HL-60 (cell line): Measurements from ENCODE around the gene CREB3.

Source experiments
- DNase-seq, 2 experiments: peaks; one replicate each; pipeline ENCODE4 v3.0.0-alpha.2; 2010 to 2020; ENCODE audit warnings: low read depth in 1 of 2, low spot score in 1 of 2
- H3K27ac ChIP-seq: fragments of 250-450 bp; sonication (Bioruptor Pico); replicated peaks from 2 replicates; pipeline ENCODE4 v1.5.1; 2020; ENCODE audit warnings: mild to moderate bottlenecking, moderate library complexity
- H3K27me3 ChIP-seq: fragments of 250-450 bp; sonication (Bioruptor Pico); 2 replicates; pipeline ENCODE4 v1.5.1; 2021; ENCODE audit warnings: mild to moderate bottlenecking, moderate library complexity; ENCODE audit not compliant: insufficient read depth, poor library complexity, severe bottlenecking
- H3K4me3 ChIP-seq: replicated peaks from 2 replicates; pipeline ENCODE4 v1.5.1; 2011; ENCODE audit warnings: mild to moderate bottlenecking, control low read depth, low read length; ENCODE audit not compliant: insufficient read depth
- GABPA ChIP-seq: IDR thresholded peaks from 2 replicates; pipeline ENCODE4 v1.6.1; 2012; ENCODE audit warnings: low read depth
- POLR2AphosphoS5 ChIP-seq: IDR thresholded peaks from 2 replicates; pipeline ENCODE4 v1.6.1; 2012; ENCODE audit warnings: low read depth
- SPI1 ChIP-seq: IDR thresholded peaks from 2 replicates; pipeline ENCODE4 v1.6.1; 2012; ENCODE audit warnings: low read depth, mild to moderate bottlenecking, borderline replicate concordance
- TF ChIP-seq, protein P1 (sequence below): IDR thresholded peaks from 2 replicates; pipeline ENCODE4 v1.6.1; 2012; ENCODE audit warnings: low read depth; ENCODE audit not compliant: insufficient replicate concordance
- TF ChIP-seq, protein P2 (sequence below): IDR thresholded peaks from one replicate; pipeline ENCODE4 v1.5.1; 2011; ENCODE audit warnings: low read length, control low read depth, inconsistent platforms; ENCODE audit not compliant: insufficient read depth

Gene CREB3

DNA sequence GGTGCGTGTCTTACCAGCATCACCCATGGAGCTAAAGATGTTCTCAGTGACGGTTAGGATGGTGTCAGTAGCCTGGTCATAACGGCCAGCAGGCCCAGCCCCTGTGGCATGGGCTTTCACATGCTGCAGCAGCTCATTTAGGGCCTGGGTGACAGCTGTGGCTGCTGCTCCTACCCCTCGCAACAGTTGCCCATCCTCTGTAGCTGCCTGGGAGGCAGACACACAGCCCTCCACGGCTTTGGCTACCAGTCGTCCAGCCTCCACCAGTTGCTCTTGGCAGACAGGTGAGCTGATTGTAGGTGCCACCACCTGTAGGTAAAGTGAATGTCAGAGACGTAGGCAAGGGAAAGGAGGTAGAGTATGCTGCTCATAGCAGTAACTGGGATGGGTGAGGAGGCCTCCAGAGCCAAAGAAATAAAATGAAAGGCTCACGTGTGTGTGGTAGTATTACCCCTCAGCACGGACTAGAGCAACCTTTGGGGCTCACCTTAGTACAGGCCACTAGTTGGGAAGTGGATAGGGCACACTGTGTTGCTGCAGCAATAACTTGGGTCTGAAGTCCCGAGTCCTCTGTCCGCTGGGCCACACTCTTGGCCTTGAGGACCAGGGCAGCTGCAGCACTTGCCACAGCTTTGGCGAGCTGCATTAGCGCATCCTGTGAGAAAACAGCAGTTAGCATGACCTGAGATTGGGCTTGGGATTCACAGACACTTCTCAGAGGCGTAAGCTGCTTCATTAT, 15.2 kb upstream of the CREB3 start:
- TF ChIP-seq SPI1 (no peak), POLR2AphosphoS5 (no peak)
- TF ChIP-seq, protein P1, sequence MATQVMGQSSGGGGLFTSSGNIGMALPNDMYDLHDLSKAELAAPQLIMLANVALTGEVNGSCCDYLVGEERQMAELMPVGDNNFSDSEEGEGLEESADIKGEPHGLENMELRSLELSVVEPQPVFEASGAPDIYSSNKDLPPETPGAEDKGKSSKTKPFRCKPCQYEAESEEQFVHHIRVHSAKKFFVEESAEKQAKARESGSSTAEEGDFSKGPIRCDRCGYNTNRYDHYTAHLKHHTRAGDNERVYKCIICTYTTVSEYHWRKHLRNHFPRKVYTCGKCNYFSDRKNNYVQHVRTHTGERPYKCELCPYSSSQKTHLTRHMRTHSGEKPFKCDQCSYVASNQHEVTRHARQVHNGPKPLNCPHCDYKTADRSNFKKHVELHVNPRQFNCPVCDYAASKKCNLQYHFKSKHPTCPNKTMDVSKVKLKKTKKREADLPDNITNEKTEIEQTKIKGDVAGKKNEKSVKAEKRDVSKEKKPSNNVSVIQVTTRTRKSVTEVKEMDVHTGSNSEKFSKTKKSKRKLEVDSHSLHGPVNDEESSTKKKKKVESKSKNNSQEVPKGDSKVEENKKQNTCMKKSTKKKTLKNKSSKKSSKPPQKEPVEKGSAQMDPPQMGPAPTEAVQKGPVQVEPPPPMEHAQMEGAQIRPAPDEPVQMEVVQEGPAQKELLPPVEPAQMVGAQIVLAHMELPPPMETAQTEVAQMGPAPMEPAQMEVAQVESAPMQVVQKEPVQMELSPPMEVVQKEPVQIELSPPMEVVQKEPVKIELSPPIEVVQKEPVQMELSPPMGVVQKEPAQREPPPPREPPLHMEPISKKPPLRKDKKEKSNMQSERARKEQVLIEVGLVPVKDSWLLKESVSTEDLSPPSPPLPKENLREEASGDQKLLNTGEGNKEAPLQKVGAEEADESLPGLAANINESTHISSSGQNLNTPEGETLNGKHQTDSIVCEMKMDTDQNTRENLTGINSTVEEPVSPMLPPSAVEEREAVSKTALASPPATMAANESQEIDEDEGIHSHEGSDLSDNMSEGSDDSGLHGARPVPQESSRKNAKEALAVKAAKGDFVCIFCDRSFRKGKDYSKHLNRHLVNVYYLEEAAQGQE, result no peak
- Histone ChIP-seq H3K4me3 (no peak overlapping the region), H3K27ac (no peak overlapping the region), H3K27me3 (no peaks in the 10 kb centered on the region)
- DNase-seq, result no peak

DNA sequence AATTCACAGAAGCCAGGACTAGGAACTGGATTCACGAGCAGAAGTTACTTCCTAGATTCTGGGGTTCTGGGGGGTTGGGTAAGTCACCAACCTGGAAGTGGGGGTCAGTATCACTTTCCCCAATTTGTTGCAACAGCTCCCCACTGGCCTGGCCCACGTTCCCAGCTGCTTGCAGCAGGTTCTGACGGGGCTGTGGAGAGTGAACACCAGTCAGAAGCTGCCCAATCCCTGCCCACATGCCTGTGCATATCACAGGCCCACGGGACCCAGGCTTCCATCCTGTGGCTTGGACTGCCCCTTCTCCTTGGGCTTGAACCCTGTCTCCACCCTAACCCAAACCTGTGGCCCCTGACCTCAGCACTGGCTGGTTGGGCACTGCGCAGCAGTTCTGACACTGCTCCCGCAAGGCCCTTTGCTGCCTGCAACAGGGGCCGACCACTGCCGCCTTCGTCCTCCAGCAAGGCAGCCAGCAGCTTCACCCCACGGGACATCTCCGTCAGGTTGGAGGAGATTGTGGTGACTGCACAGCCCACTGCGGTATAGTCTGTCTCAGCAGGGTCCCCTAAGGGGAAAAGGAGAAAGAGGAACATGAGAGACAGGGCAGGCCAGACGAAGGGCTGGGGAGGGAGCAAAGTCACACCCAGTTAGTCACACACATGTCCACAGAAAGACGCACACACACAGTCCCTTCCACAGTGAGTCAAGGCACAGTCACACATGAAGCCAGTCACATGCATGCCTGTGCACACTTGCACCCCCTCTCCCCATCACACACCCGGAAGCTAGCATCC, 13.6 kb upstream of the CREB3 start:
- H3K4me3 ChIP-seq, result no peak overlapping the region
- H3K27ac ChIP-seq, result no peak overlapping the region
- TF ChIP-seq, protein P1, result no peak
- TF ChIP-seq, protein P2, sequence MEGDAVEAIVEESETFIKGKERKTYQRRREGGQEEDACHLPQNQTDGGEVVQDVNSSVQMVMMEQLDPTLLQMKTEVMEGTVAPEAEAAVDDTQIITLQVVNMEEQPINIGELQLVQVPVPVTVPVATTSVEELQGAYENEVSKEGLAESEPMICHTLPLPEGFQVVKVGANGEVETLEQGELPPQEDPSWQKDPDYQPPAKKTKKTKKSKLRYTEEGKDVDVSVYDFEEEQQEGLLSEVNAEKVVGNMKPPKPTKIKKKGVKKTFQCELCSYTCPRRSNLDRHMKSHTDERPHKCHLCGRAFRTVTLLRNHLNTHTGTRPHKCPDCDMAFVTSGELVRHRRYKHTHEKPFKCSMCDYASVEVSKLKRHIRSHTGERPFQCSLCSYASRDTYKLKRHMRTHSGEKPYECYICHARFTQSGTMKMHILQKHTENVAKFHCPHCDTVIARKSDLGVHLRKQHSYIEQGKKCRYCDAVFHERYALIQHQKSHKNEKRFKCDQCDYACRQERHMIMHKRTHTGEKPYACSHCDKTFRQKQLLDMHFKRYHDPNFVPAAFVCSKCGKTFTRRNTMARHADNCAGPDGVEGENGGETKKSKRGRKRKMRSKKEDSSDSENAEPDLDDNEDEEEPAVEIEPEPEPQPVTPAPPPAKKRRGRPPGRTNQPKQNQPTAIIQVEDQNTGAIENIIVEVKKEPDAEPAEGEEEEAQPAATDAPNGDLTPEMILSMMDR, result no peak
- TF ChIP-seq GABPA, result no peak
- no peak for TF ChIP-seq POLR2AphosphoS5
- no peak for TF ChIP-seq SPI1
- peak in 1 of 2 experiments; percentile 49 for DNase-seq
- H3K27me3 ChIP-seq, result no peaks in the 10 kb centered on the region

GRCh38 chr9:35719546-35719945, 12.9 kb upstream of the CREB3 start:
- H3K4me3 ChIP-seq, result no peak overlapping the region
- H3K27me3 ChIP-seq, result no peaks in the 10 kb centered on the region
- no peak for DNase-seq
- TF ChIP-seq GABPA (no peak), POLR2AphosphoS5 (no peak)
- TF ChIP-seq, protein P1, result no peak
- TF ChIP-seq, protein P2, result no peak
- no peak overlapping the region for H3K27ac ChIP-seq
